ENCODE results near the gene SIRPA. TPM values are rescaled to one million over a fixed set of nuclear protein-coding genes. Genes with fewer than 3 reads are reported as not detected.
A peak's percentile ranks its signal among the peaks of the same experiment; 100 is the strongest.

SIRPA gene
- total and polyA plus RNA-seq, 2 experiments from 2014 or later, result 16.0 to 18.6 TPM

- Histone ChIP-seq H3K4me3 (no peak overlapping the region), H3K27me3 (no peaks in the 10 kb centered on the region), H3K27ac (no peak overlapping the region), H3K9me3 (ENCODE audit: low read depth) (no peaks in the 10 kb centered on the region), H2AFZ (no peak overlapping the region), H3K4me2 (no peak overlapping the region), H3K79me2 (no peaks in the 10 kb centered on the region), H3K36me3 (replicated peaks; ENCODE audit: insufficient read depth, low read depth) (no peaks in the 10 kb centered on the region), H3K4me1 (ENCODE audit: insufficient read depth) (peaks cover 6% of the 10 kb centered on the region), H3K9me2 (replicated peaks; ENCODE audit: insufficient read depth) (no peaks in the 10 kb centered on the region), H4K20me1 (ENCODE audit: insufficient read depth, poor library complexity, severe bottlenecking) (no peaks in the 10 kb centered on the region)
- TF ChIP-seq EZH2phosphoT487 (IDR thresholded peaks at IDR 0.05; ENCODE audit: low read depth, severe bottlenecking, unreplicated experiment) (no peak), EZH2 (IDR thresholded peaks at IDR 0.05; ENCODE audit: borderline replicate concordance) (no peak), CTCF (IDR thresholded peaks at IDR 0.05; ENCODE audit: poor library complexity) (no peak)
- DNase-seq (ENCODE audit: low spot score), result no peak
- WGBS (ENCODE audit: low lambda C conversion rate, missing lambda C conversion rate), result 66% methylated on average over 5 of the region's 5 CpGs
Observed at GRCh38 chr20:1854246-1854645, 41.0 kb upstream of the SIRPA start.

GRCh38 chr20:1855109-1855508 is 40.1 kb upstream of the SIRPA start:
- no peaks in the 10 kb centered on the region for H3K79me2 ChIP-seq
- no peaks in the 10 kb centered on the region for H3K9me2 ChIP-seq (replicated peaks; ENCODE audit: insufficient read depth)
- 45% methylated on average over 6 of the region's 6 CpGs for WGBS (ENCODE audit: low lambda C conversion rate, missing lambda C conversion rate)
- no peak overlapping the region for H3K4me2 ChIP-seq
- DNase-seq (ENCODE audit: low spot score), result peak; percentile 51
- no peaks in the 10 kb centered on the region for H4K20me1 ChIP-seq (ENCODE audit: insufficient read depth, poor library complexity, severe bottlenecking)
- H3K4me1 ChIP-seq (ENCODE audit: insufficient read depth), result peaks cover 6% of the 10 kb centered on the region
- no peak overlapping the region for H2AFZ ChIP-seq
- H3K9me3 ChIP-seq (ENCODE audit: low read depth), result no peaks in the 10 kb centered on the region
- peak overlapping the region; percentile 46 for H3K27ac ChIP-seq
- H3K36me3 ChIP-seq (replicated peaks; ENCODE audit: insufficient read depth, low read depth), result no peaks in the 10 kb centered on the region
- no peak overlapping the region for H3K4me3 ChIP-seq
- TF ChIP-seq CTCF (IDR thresholded peaks at IDR 0.05; ENCODE audit: poor library complexity) (no peak), EZH2 (IDR thresholded peaks at IDR 0.05; ENCODE audit: borderline replicate concordance) (no peak), EZH2phosphoT487 (IDR thresholded peaks at IDR 0.05; ENCODE audit: low read depth, severe bottlenecking, unreplicated experiment) (no peak)
- H3K27me3 ChIP-seq, result no peaks in the 10 kb centered on the region

- H3K4me1 ChIP-seq (ENCODE audit: insufficient read depth), result peaks cover 6% of the 10 kb centered on the region
- H4K20me1 ChIP-seq (ENCODE audit: insufficient read depth, poor library complexity, severe bottlenecking), result no peaks in the 10 kb centered on the region
Observed at GRCh38 chr20:1855690-1856089, 39.5 kb upstream of the SIRPA start.

More at GRCh38 chr20:1855690-1856089, 39.5 kb upstream of the SIRPA start:
- Histone ChIP-seq H3K9me3 (ENCODE audit: low read depth) (no peaks in the 10 kb centered on the region), H3K27ac (peak overlapping the region; percentile 46), H3K9me2 (replicated peaks; ENCODE audit: insufficient read depth) (no peaks in the 10 kb centered on the region), H3K36me3 (replicated peaks; ENCODE audit: insufficient read depth, low read depth) (no peaks in the 10 kb centered on the region), H3K79me2 (no peaks in the 10 kb centered on the region), H3K4me2 (no peak overlapping the region), H3K27me3 (no peaks in the 10 kb centered on the region), H3K4me3 (no peak overlapping the region), H2AFZ (no peak overlapping the region)
- WGBS (ENCODE audit: low lambda C conversion rate, missing lambda C conversion rate), result 47% methylated on average over 1 of the region's 1 CpG
- no peak for DNase-seq (ENCODE audit: low spot score)
- TF ChIP-seq CTCF (IDR thresholded peaks at IDR 0.05; ENCODE audit: poor library complexity) (no peak), EZH2 (IDR thresholded peaks at IDR 0.05; ENCODE audit: borderline replicate concordance) (no peak)
